ENCODE data around the gene EYS.

- TF ChIP-seq CTCF (IDR thresholded peaks at IDR 0.05) (no peak), RFX5 (IDR thresholded peaks at IDR 0.05) (no peak), MYC (IDR thresholded peaks at IDR 0.05; ENCODE audit: borderline replicate concordance, low read length) (no peak), ZFP36 (IDR thresholded peaks at IDR 0.05; ENCODE audit: borderline replicate concordance, partially characterized antibody) (no peak), CEBPB (IDR thresholded peaks at IDR 0.05) (no peak), MAZ (IDR thresholded peaks at IDR 0.05; ENCODE audit: borderline replicate concordance, low read depth, low read length) (no peak), EHMT2 (IDR thresholded peaks at IDR 0.05; ENCODE audit: low read depth) (no peak), ZNF302 (CRISPR knock-in tag; IDR thresholded peaks at IDR 0.05) (no peak), SMC3 (IDR thresholded peaks at IDR 0.05) (no peak), REST (IDR thresholded peaks at IDR 0.05) (no peak), POLR2AphosphoS2 (conservative IDR thresholded peaks at IDR 0.05; ENCODE audit: low read length) (no peak)
Observed at GRCh38 chr6:64258302-64258701, 1448.7 kb downstream of the EYS start.

Data from A549 (cell line).